Natural killer cell treated with Interleukin-12 subunit alpha and Interleukin-12 subunit beta and Interleukin-15 and Interleukin-18, amount 100 ng/mL, for 72 hours (primary cell): ENCODE results near the gene RNASE1. TPM values are rescaled to one million over a fixed set of nuclear protein-coding genes. Genes with fewer than 3 reads are reported as not detected.
"Not testable (repeated sequence)": the region's sequence is repeated elsewhere in the genome, so short reads cannot be mapped to it uniquely, and the experiment has no call there.

Experiments
- ATAC-seq, 2 donors: fragments of 150-1000 bp; cut with Tn5 transposase in 1 of 2; sonication (Bioruptor Pico), chemical (Tn5 transposase) in 1 of 2; 2 replicates each; pipeline ENCODE4 v1.10.0; 2021
- DNase-seq: peaks from one replicate; pipeline ENCODE4 v3.0.0; 2022; ENCODE audit warnings: low spot score
- H3K27ac Mint-ChIP-seq, 2 donors: 1 replicate in 1 of 2; 2 replicates in 1 of 2; pipeline ENCODE4 v1.8.0; 2022; ENCODE audit warnings: mixed read lengths in 2 of 2, mild to moderate bottlenecking in 1 of 2, moderate library complexity in 1 of 2
- H3K27me3 Mint-ChIP-seq, 2 donors: 1 replicate in 1 of 2; 2 replicates in 1 of 2; pipeline ENCODE4 v1.8.0; 2022; ENCODE audit warnings: mixed read lengths in 2 of 2
- H3K36me3 Mint-ChIP-seq: one replicate; pipeline ENCODE4 v1.8.0; 2022; ENCODE audit warnings: mixed read lengths
- H3K4me1 Mint-ChIP-seq, 2 donors: 1 replicate in 1 of 2; 2 replicates in 1 of 2; pipeline ENCODE4 v1.8.0; 2022; ENCODE audit warnings: low read depth in 2 of 2, mixed read lengths in 2 of 2, mild to moderate bottlenecking in 1 of 2
- H3K4me3 Mint-ChIP-seq: one replicate; pipeline ENCODE4 v1.8.0; 2022; ENCODE audit warnings: mixed read lengths
- H3K9me3 Mint-ChIP-seq: 2 replicates; pipeline ENCODE4 v1.8.0; 2022; ENCODE audit warnings: mixed read lengths
- total RNA-seq, 2 donors: library from RNA; stranded (reverse); gene quantifications; one replicate each; pipeline ENCODE4 v1.2.3, GENCODE V29; 2022

RNASE1 gene
- total RNA-seq, 2 donors from 2014 or later = not detected

- H3K4me3 Mint-ChIP-seq, ATAC-seq, H3K27me3 Mint-ChIP-seq, H3K36me3 Mint-ChIP-seq, H3K27ac Mint-ChIP-seq, H3K4me1 Mint-ChIP-seq, H3K9me3 Mint-ChIP-seq, DNase-seq: not testable (repeated sequence)
Observed at GRCh38 chr14:20821521-20822108, 19.0 kb upstream of the RNASE1 start.

DNA sequence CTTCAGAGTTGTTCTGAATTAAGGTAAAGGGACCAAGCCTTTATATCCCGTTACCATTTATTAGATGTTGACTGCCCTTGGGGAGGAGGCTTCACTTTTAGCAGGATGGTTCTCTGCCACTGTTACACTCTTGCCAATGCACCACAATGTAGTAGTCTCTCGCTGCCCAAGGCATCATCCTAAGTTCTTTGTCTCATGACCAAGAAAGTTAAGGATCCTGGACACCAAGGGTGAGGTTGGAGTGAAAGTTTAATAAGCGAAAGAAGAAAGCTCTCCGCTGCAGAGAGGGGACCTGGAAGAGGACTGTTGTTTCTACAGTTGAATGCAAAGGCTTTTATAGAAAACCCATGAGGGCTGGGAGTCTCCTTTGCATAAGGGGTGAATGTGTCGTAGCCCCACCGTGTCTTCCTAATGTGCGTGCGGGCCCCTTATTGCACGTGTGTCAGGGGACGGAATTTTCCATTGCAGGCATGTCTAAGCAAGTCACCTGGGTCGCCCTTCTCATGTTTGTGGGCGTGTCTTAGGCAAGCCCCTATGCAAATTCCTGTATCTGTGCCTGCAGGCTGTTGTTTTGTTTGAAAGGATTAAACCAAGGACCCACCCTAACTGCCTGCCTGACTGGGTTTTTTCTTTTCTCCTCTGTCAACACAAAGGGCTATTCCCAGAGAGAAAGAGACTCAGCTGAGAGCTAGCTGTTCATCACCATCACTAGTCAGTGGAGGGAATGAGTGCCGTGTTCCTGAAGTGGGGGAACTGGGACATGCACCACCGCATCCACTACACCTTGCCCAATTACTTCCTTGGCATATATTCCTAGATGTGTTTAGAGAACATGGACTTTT, 17.6 kb upstream of the RNASE1 start:
- no peaks in the 10 kb centered on the region for H3K36me3 Mint-ChIP-seq
- DNase-seq = no peak
- H3K27ac Mint-ChIP-seq = no peak overlapping the region
- peaks cover 0 to 2% of the 10 kb centered on the region in 2 donors for H3K4me1 Mint-ChIP-seq
- H3K9me3 Mint-ChIP-seq = no peaks in the 10 kb centered on the region
- H3K4me3 Mint-ChIP-seq = no peak overlapping the region
- peaks cover 6 to 14% of the 10 kb centered on the region in 2 donors for H3K27me3 Mint-ChIP-seq
- ATAC-seq = no peak

- Mint-ChIP-seq H3K27ac (no peak overlapping the region), H3K36me3 (no peaks in the 10 kb centered on the region), H3K4me3 (no peak overlapping the region), H3K9me3 (no peaks in the 10 kb centered on the region), H3K4me1 (peaks cover 0 to 2% of the 10 kb centered on the region in 2 donors), H3K27me3 (peaks cover 6 to 14% of the 10 kb centered on the region in 2 donors)
- DNase-seq (no peak), ATAC-seq (no peak)
Observed at GRCh38 chr14:20818861-20819260, 16.2 kb upstream of the RNASE1 start.

- not testable (repeated sequence) for ATAC-seq, DNase-seq, H3K4me3 Mint-ChIP-seq, H3K27me3 Mint-ChIP-seq, H3K4me1 Mint-ChIP-seq, H3K9me3 Mint-ChIP-seq, H3K36me3 Mint-ChIP-seq, H3K27ac Mint-ChIP-seq
Observed at GRCh38 chr14:20815946-20816345, 13.3 kb upstream of the RNASE1 start.

DNA sequence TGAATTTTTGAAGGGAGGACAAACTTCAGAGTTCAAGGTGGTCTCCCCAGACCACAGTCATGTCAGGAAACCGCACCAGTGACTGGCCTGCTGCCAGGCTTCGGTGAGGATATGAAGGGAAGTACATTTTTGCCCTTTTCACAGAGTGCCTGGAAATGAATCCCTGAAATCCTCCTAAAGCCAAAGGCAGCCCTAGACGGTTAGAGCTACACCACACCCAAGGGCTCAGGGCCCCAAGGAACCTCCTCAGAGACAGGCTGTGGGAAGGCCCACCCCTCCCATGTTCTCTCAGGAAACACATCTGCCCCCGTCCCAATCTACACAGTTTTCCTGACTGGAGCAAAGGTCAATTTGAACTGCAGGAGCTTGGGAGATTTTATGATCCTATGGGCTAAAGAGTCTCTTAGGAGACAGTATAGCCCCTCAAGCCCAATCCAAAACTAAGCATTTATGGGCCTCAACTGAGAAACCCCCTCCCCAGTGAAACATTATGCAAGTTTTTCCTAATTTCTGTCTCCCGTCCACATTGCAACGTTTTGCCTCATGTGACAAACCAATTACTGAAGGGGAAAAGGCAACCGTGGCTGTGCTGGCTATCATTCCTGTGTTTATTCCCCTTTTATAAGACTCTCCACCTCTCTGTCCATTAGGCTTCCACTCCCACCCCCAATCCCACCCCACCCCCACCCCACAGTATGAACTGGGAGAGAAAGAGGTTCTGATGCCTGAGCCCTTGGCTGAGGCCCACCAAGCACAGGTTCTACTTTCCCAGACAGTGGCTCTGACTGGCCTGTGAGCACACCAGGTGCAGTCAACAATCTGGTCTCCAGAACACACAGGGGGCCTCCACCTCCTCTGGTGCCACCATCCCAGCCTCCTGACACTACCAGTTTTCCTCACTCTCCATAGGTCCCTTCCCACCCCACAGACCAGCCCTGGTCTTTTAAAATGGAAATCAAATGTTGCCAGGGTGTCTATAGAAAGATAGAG, 9.6 kb upstream of the RNASE1 start:
- Mint-ChIP-seq H3K27ac (no peak overlapping the region), H3K4me1 (no peaks in the 10 kb centered on the region), H3K4me3 (no peak overlapping the region), H3K36me3 (no peaks in the 10 kb centered on the region), H3K27me3 (peaks cover 4 to 11% of the 10 kb centered on the region in 2 donors), H3K9me3 (no peaks in the 10 kb centered on the region)
- DNase-seq (no peak), ATAC-seq (no peak)

GRCh38 chr14:20809917-20810316, 7.3 kb upstream of the RNASE1 start:
- no peaks in the 10 kb centered on the region for H3K4me1 Mint-ChIP-seq
- no peak for ATAC-seq
- H3K9me3 Mint-ChIP-seq = no peaks in the 10 kb centered on the region
- no peaks in the 10 kb centered on the region for H3K36me3 Mint-ChIP-seq
- H3K4me3 Mint-ChIP-seq = no peak overlapping the region
- peaks cover 4 to 5% of the 10 kb centered on the region in 2 donors for H3K27me3 Mint-ChIP-seq
- H3K27ac Mint-ChIP-seq = no peak overlapping the region
- no peak for DNase-seq

DNA sequence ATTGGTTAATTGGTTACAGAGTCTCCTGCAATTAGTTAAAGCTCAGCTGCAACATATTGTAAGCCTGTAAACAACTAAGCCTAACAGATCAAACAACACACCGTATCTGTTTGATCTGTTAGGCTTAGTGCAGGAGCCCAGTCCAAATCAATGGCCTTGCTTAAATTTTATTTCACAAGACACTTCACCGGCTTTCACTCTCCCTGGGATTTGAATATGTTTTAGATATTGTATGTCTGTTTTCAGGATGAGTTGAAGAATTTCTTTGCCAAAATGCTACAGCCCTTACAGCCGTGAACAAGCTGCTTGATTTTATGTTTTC, 5.5 kb upstream of the RNASE1 start:
- no peaks in the 10 kb centered on the region for H3K36me3 Mint-ChIP-seq

DNA sequence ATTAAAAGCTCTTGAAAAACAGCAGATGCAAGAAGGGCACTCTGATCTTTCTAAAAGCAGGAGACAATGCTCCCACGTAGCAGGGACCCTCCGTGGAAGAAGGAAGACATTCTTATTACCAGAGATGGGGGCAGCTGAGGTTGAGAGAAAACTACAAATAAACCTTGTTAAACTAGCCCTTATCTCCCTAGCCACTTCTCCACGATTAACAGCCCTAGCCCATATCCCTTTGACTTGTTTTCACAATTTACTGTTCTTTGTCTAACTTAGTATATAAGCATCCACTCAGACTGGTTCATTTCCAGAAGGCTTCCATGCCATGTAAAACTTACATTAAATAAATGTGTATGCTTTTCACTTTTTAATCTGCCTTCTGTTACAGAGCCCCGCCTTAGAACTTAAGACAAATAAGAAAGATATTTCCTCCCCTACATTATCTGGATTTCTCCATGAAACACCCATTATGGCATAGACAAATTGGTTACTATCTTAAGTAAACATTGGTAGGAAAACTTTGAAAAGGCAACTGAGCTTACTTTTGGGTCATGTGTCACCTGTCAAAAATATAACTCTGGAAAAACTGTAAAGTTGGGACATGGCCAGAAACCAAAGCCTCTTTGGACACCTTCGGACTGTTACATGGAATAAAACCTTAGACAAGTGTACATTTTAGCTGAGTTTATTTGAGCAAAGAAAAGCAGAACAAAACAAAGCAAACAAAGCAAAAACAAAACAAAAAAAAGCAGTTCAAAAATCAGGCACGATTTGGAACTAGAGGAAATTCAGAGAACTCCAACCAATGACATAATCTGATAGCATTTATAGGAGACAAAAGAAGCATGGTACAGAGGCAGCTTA, 4.9 kb upstream of the RNASE1 start:
- no peaks in the 10 kb centered on the region for H3K36me3 Mint-ChIP-seq
- H3K27ac Mint-ChIP-seq = no peak overlapping the region
- no peak overlapping the region for H3K4me3 Mint-ChIP-seq
- H3K9me3 Mint-ChIP-seq = no peaks in the 10 kb centered on the region
- DNase-seq (no peak), ATAC-seq (no peak)
- H3K27me3 Mint-ChIP-seq = peaks cover 4 to 5% of the 10 kb centered on the region in 2 donors
- no peaks in the 10 kb centered on the region for H3K4me1 Mint-ChIP-seq

More for the DNA sequence above, 5.5 kb upstream of the RNASE1 start:
- DNase-seq (no peak), ATAC-seq (no peak)
- H3K4me1 Mint-ChIP-seq = no peaks in the 10 kb centered on the region
- no peaks in the 10 kb centered on the region for H3K9me3 Mint-ChIP-seq
- H3K27ac Mint-ChIP-seq = no peak overlapping the region
- H3K4me3 Mint-ChIP-seq = no peak overlapping the region
- peaks cover 4 to 5% of the 10 kb centered on the region in 2 donors for H3K27me3 Mint-ChIP-seq

DNA sequence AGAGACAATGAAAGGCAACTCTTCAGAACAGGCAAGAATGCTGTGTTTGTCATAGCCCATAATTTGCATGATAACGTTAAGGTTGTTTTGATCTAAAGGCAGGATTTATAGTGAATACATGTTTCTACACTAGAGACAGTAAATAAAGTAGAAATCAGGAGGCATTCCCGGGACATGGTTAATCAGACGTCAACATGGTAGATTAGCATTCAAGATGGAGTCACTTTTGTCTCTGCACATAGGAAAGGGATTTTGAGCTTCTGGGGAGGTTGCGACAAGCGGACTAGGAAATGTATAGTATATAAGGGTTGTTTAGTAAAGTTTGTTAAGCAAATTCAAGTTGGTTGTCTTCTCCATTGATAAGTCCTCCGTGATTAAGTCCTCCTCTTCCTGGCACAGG, 2.8 kb upstream of the RNASE1 start:
- ATAC-seq (no peak), DNase-seq (no peak)
- peaks cover 4 to 5% of the 10 kb centered on the region in 2 donors for H3K27me3 Mint-ChIP-seq
- H3K36me3 Mint-ChIP-seq = no peaks in the 10 kb centered on the region
- no peak overlapping the region for H3K27ac Mint-ChIP-seq
- peaks cover 6 to 17% of the 10 kb centered on the region in 2 donors for H3K4me1 Mint-ChIP-seq
- H3K4me3 Mint-ChIP-seq = no peak overlapping the region
- H3K9me3 Mint-ChIP-seq = no peaks in the 10 kb centered on the region

GRCh38 chr14:20803223-20803622, 579 bp upstream of the RNASE1 start:
- ATAC-seq (no peak), DNase-seq (no peak)
- no peaks in the 10 kb centered on the region for H3K9me3 Mint-ChIP-seq
- peaks cover 0 to 4% of the 10 kb centered on the region in 2 donors for H3K27me3 Mint-ChIP-seq
- no peak overlapping the region for H3K4me3 Mint-ChIP-seq
- H3K4me1 Mint-ChIP-seq = peaks cover 12 to 23% of the 10 kb centered on the region in 2 donors
- H3K36me3 Mint-ChIP-seq = no peaks in the 10 kb centered on the region
- H3K27ac Mint-ChIP-seq = no peak overlapping the region

- Mint-ChIP-seq H3K27ac (no peak overlapping the region), H3K36me3 (no peaks in the 10 kb centered on the region), H3K4me1 (peaks cover 12 to 23% of the 10 kb centered on the region in 2 donors), H3K27me3 (no peaks in the 10 kb centered on the region), H3K9me3 (no peaks in the 10 kb centered on the region), H3K4me3 (no peak overlapping the region)
- no peak for DNase-seq
- ATAC-seq = no peak
Observed at GRCh38 chr14:20801726-20802125, 918 bp downstream of the RNASE1 start.

DNA sequence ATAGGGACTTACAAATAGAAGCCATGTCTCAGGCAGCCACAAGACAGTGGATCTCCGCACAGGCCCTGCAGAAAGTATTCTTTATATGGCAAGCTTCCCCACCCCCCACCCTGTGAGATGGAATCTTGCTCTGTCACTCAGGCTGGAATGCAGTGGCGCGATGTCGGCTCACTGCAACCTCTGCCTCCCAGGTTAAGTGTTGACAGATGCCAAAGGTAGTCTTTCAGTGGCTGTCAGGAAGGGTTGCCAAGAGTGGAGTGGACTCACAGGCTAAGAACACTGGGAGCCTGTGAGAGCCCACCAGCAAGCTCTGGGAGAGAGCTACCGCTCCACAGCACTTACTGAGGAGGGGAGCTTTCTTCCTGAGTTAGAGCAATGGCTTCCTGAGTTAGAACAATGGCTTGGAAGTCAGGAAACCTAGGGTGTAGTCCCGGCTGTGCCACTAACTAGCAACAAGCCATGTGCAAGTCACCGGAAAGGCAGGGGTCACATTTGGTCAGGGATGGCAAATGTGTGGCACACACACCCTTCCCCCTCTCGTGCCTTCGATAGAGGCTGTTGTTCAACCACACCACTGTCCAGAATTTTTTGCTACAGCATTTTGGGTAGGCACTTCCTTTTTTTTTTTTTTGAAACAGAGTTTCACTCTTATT, 2.6 kb downstream of the RNASE1 start:
- ATAC-seq = peak in 1 of 2 donors; percentile 40

More for the DNA sequence above, 2.6 kb downstream of the RNASE1 start:
- no peak for DNase-seq
- H3K4me3 Mint-ChIP-seq = no peak overlapping the region
- H3K36me3 Mint-ChIP-seq = no peaks in the 10 kb centered on the region
- no peaks in the 10 kb centered on the region for H3K9me3 Mint-ChIP-seq
- no peaks in the 10 kb centered on the region for H3K27me3 Mint-ChIP-seq
- peaks cover 12 to 23% of the 10 kb centered on the region in 2 donors for H3K4me1 Mint-ChIP-seq
- no peak overlapping the region for H3K27ac Mint-ChIP-seq
